Retinal pigment epithelial cell (primary cell): ENCODE results near the gene AMER1.

ENCODE experiments used
- DNase-seq: peaks from one replicate; pipeline ENCODE4 v3.0.0-alpha.2; 2010; ENCODE audit warnings: low read depth
- H3K4me3 ChIP-seq: 2 replicates; pipeline ENCODE4 v1.5.1; 2011; ENCODE audit warnings: mild to moderate bottlenecking, low read length, control low read depth, moderate library complexity
- TF ChIP-seq, protein P1 (sequence below): conservative IDR thresholded peaks from 2 replicates; pipeline ENCODE4 v1.5.1; 2011; ENCODE audit warnings: low read depth, low read length, control low read depth, inconsistent platforms

AMER1 gene

DNA sequence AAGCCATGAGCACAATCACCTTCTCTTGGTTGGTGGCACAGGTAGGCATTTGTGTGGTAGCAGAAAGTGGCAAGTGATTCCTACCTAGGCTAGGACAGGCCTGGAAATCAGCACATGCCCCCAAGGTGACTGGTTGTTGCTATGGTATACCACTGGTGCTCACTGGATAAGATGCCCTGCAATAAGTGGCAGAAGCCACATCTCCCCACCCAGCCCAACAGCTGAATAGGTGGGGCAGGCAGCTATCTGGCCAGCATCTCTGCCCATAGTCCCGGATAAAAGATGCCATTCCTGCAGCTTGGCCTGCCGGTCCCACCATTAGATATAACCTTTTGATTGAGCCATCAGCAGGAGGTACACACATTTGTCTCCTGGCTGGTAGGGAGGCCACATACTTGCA, 21.1 kb downstream of the AMER1 start:
- DNase-seq = no peak
- TF ChIP-seq, protein P1, sequence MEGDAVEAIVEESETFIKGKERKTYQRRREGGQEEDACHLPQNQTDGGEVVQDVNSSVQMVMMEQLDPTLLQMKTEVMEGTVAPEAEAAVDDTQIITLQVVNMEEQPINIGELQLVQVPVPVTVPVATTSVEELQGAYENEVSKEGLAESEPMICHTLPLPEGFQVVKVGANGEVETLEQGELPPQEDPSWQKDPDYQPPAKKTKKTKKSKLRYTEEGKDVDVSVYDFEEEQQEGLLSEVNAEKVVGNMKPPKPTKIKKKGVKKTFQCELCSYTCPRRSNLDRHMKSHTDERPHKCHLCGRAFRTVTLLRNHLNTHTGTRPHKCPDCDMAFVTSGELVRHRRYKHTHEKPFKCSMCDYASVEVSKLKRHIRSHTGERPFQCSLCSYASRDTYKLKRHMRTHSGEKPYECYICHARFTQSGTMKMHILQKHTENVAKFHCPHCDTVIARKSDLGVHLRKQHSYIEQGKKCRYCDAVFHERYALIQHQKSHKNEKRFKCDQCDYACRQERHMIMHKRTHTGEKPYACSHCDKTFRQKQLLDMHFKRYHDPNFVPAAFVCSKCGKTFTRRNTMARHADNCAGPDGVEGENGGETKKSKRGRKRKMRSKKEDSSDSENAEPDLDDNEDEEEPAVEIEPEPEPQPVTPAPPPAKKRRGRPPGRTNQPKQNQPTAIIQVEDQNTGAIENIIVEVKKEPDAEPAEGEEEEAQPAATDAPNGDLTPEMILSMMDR = no peak
- H3K4me3 ChIP-seq = no peak overlapping the region

DNA sequence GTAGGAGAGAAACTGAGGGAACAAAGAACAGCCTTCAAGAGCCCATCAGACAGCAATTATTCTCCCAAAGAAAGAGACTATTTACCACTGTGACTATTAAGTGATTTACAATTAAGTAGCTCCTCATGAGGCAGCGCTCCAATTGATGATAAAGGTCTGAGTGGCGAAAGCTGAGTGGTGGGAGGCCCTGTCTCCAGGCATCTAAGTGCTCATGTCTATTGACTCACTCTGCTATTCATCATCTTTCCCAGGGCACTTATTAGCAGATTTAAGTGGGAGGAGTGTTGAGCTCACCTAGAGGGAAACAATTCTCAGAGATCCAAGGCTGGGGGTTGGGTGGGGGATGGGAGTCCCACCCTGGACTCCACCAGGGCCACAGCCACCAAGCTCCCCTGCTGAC, 23.3 kb downstream of the AMER1 start:
- DNase-seq = no peak
- TF ChIP-seq, protein P1 = no peak
- no peak overlapping the region for H3K4me3 ChIP-seq

DNA sequence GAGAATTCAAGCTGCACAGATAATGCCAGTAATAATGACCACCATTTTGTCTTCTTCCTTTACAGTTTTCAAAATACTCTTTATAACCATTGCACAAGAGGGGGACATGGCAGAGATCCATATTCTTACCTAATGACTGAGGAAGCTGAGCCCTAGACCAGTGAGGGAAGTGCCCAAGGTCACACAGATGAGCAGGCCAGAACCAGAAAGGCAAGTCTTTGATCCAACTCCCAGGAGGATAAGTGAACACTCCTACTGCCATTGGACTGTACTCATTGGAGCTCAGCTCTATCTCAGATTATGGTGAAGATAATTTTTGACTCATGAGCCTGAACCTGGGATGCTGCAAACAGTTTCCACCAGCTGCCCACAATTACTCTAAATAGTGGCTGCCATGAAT, 28.6 kb downstream of the AMER1 start:
- TF ChIP-seq, protein P1 = no peak
- no peak overlapping the region for H3K4me3 ChIP-seq
- no peak for DNase-seq

DNA sequence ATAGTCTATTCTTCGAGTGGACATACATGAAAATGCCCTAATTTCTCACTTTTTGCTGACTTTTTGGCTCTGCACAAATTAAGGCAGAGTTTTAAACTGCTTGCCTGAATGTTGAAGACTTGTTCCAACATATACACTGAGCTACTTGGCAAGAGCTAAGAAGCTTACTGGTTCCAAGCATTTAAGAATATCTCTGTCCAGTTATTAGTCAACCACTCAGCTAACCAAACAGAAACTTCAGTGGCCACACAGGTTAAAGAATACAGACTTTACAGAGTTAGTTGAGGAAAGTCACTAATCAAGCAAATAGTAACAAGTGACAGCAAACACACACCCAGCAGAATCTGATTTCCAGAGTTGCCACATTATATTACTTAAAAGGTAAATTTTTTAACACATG, 35.5 kb downstream of the AMER1 start:
- TF ChIP-seq, protein P1 = no peak
- DNase-seq = no peak
- H3K4me3 ChIP-seq = no peak overlapping the region

DNA sequence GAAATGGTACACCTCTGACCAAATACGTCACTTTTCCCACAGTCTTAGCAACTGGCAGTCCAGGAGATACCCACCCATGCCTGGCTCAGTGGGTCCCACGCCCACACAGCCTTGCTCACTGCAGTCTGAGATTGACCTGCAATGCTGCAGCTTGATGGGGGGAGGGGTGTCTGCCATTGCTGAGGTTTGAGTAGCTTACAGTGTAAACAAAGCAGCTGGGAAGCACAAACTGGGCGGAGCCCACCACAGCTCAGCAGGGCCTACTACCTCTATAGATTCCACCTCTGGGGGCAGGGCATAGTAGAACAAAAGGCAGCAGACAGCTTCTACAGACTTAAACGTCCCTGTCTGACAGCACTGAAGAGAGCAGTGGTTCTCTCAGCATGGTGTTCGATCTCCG, 52.7 kb downstream of the AMER1 start:
- no peak overlapping the region for H3K4me3 ChIP-seq
- TF ChIP-seq, protein P1 = no peak
- DNase-seq = no peak

DNA sequence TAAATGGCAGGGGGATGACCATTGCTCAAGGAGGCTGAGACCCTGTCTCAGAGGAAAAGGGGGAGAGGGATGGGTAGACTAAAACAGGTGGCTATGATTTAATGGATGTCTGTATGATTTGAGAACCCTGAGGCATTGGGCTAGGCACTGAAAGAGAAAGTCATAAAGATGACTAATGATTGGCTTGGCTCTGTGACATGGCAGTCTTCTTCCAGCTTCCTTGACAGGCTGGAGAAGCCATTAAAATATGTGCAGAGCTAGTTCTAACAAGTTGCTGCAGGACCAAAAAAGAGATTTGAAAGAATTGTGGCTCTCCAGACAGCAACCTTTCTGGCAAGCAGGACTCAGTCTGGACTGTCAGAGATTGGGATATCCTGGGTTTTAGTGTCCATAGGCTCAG, 53.6 kb downstream of the AMER1 start:
- TF ChIP-seq, protein P1 = no peak
- H3K4me3 ChIP-seq = no peak overlapping the region
- DNase-seq = no peak

DNA sequence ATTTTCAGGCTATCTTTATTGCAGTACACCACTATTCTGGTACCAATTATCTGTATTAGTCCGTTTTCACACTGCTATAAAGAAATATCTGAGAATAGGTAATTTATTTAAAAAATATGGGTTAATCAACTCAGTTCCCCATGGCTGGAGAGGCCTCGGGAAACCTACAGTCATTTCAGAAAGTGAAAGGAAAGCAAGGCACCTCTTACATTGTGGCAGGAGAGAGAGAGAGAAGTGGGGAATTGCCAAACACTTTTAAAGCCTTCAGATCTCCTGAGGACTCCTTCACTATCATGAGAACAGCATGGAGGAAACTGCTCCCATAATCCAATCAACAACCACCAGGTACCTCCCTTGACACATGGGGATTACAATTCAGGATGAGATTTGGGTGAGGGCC, 54.7 kb downstream of the AMER1 start:
- DNase-seq = no peak
- TF ChIP-seq, protein P1 = no peak
- H3K4me3 ChIP-seq = no peak overlapping the region
